A549 (cell line): Measurements from ENCODE around the gene ETFDH.

ENCODE experiments used
- BHLHE40 ChIP-seq: IDR thresholded peaks from 2 replicates; pipeline ENCODE4 v1.6.1; 2012; ENCODE audit warnings: low read depth, low read length, inconsistent platforms
- CEBPB ChIP-seq, 2 experiments: fragments of >200 bp in 1 of 2; sonication (Bioruptor Twin) in 1 of 2; formaldehyde crosslinking in 1 of 2; IDR thresholded peaks; 2 replicates each; pipeline ENCODE4 v1.6.1; 2012 to 2016
- CHD2 ChIP-seq: fragments of 150-350 bp; IDR thresholded peaks from 2 replicates; pipeline ENCODE4 v1.6.1; 2014; ENCODE audit warnings: low read length; ENCODE audit not compliant: partially characterized antibody
- EP300 ChIP-seq, 2 experiments: fragments of >200 bp; sonication (Bioruptor Twin); formaldehyde crosslinking; IDR thresholded peaks; 2 replicates in 1 of 2; 3 replicates in 1 of 2; pipeline ENCODE4 v1.6.1; 2016 to 2017
- MAFK ChIP-seq: fragments of 450-650 bp; IDR thresholded peaks from 2 replicates; pipeline ENCODE4 v1.6.1; 2014; ENCODE audit not compliant: partially characterized antibody
- MYC ChIP-seq: IDR thresholded peaks from 2 replicates; pipeline ENCODE4 v1.6.1; 2012; ENCODE audit warnings: mild to moderate bottlenecking, inconsistent platforms, low read length, improper control_type of control experiment, borderline replicate concordance
- POLR2A ChIP-seq: IDR thresholded peaks from 2 replicates; pipeline ENCODE4 v1.6.1; 2012; ENCODE audit warnings: mild to moderate bottlenecking, low read length
- SREBF2 ChIP-seq: fragments of 450-650 bp; IDR thresholded peaks from 2 replicates; pipeline ENCODE4 v1.6.1; 2014; ENCODE audit warnings: mild to moderate bottlenecking, moderate library complexity
- ZFP36 ChIP-seq: fragments of 450-650 bp; IDR thresholded peaks from 2 replicates; pipeline ENCODE4 v1.6.1; 2014; ENCODE audit warnings: borderline replicate concordance; ENCODE audit not compliant: partially characterized antibody
- TF ChIP-seq, protein P1 (sequence below): fragments of >200 bp; sonication (Bioruptor Twin); formaldehyde crosslinking; IDR thresholded peaks from 2 replicates; pipeline ENCODE4 v1.6.1; 2016
- TF ChIP-seq, protein P2 (sequence below): fragments of >200 bp; sonication (Bioruptor Twin); formaldehyde crosslinking; IDR thresholded peaks from 3 replicates; pipeline ENCODE4 v1.5.1; 2016

DNA sequence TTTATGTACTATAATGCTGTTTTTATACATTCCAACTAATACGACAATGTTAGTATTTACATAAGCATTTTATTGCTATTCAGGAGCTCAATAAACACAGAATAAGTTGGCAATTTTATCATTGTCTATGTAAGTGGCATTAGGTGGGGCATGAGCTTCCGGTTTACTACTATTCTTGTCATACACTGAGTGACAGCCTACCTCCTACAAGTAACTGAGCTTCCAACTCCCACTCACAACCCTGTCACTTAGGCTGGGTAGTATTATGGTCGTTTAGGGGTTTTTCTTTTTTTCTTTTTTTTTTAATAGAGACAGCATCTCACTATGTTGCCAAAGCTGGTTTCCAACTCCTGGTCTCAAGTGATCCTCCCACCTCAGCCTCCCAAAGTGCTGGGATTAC is 43.7 kb downstream of the ETFDH start:
- no peak for TF ChIP-seq ZFP36
- no peak for TF ChIP-seq SREBF2
- TF ChIP-seq POLR2A, result no peak
- TF ChIP-seq, protein P1, sequence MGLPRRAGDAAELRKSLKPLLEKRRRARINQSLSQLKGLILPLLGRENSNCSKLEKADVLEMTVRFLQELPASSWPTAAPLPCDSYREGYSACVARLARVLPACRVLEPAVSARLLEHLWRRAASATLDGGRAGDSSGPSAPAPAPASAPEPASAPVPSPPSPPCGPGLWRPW, result no peak
- no peak for TF ChIP-seq EP300 (IDR thresholded peaks at IDR 0.05)
- TF ChIP-seq CEBPB (IDR thresholded peaks at IDR 0.05), result no peak
- TF ChIP-seq, protein P2, sequence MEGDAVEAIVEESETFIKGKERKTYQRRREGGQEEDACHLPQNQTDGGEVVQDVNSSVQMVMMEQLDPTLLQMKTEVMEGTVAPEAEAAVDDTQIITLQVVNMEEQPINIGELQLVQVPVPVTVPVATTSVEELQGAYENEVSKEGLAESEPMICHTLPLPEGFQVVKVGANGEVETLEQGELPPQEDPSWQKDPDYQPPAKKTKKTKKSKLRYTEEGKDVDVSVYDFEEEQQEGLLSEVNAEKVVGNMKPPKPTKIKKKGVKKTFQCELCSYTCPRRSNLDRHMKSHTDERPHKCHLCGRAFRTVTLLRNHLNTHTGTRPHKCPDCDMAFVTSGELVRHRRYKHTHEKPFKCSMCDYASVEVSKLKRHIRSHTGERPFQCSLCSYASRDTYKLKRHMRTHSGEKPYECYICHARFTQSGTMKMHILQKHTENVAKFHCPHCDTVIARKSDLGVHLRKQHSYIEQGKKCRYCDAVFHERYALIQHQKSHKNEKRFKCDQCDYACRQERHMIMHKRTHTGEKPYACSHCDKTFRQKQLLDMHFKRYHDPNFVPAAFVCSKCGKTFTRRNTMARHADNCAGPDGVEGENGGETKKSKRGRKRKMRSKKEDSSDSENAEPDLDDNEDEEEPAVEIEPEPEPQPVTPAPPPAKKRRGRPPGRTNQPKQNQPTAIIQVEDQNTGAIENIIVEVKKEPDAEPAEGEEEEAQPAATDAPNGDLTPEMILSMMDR, result no peak
- no peak for TF ChIP-seq CHD2
- no peak for TF ChIP-seq MYC
- TF ChIP-seq MAFK, result no peak
- TF ChIP-seq BHLHE40, result no peak
